Hypothalamus (tissue), 51 donors: ENCODE data around the gene ECM2.

Source experiments
- DNase-seq, 51 donors: peaks; one replicate each; lab custom pipeline; 2025; lab: John Stamatoyannopoulos, UW

Gene ECM2

DNA sequence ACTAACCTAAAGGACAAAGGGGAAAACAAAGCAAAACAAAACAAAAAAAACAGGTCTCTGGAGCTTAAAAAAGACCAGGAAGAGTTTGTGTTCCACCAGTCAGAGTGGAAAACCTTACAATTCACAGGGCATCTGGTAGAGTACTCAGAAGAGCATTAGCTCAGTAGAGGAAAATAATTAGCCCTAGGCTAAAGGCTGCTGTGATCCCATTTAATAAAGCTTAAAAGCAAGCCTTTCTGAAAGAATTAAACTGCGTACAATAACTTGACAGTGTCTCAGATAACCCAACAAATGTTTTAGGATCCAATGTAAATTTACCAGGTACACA is 7.3 kb downstream of the ECM2 start:
- no peak for DNase-seq

DNA sequence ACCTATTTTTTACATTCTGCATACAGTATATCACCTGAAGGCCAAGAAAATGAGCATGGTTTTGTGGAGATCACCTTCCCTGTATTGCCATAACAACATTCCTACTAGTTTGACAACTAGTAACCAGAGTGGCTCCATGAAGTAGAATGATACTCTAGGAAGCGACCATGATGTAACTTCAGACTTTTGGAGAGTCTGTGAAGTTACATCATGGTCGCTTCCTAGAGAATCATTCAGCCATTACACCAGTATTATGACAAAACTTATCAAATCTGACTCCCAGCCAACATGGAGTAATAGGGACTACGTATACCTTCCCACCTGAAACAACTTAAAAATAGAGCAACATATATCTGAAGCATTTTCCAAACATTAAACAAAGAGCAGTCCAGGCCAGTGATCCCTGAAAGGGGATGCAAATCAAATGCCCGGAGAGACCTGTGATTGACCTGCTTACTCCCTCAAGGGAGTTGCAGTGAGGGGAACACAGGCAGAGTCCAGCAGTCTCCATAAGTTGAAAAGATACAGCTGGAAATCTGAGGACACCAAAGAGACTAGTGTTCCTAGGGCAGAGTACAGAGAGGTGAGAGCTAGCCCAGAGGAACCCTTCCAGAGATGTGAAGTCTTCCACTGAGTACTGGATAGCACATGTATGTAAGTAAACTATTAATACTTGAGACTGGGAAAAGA is 7.8 kb downstream of the ECM2 start:
- DNase-seq, result no peak

DNA sequence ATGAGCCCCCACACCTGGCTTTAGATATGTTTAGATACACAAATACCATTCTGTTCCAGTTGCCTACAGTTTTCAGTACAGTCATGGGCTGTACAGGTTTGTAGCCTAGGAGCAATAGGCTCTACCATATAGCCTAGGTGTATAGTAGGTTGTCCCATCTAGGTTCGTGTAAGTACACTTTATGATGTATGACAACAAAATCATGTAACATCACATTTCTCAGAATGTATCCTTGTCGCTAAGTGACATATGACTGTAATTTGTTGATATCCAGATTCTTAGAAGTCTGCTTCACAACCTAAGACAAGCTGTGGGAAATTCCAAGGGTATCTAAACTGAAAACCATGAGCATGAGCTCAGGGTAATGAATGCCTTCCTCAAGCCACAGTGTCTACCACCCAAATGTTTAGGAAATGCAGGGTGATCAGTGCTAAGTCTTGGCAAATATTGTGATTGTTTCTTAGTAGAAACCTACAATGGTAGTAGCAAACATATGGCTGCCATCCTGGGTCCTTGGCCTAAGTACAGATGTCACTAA is 8.4 kb downstream of the ECM2 start:
- no peak for DNase-seq

DNA sequence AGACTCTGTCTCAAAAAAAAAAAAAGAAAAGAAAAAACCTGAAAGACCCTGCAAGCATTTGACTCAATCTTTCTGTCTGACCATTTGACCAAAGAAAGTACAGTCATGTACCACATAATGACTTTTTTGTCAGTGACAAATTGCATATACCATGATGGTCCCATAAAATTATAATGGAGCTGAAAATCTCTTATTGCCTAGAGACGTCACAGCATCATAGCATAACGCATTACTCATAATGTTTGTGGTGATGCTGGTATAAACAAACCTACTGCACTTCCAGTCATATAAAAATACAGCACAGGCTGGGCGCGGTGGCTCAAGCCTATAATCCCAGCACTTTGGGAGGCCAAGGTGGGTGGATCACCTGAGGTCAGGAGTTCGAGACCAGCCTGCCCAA is 10.5 kb downstream of the ECM2 start:
- no peak for DNase-seq

DNA sequence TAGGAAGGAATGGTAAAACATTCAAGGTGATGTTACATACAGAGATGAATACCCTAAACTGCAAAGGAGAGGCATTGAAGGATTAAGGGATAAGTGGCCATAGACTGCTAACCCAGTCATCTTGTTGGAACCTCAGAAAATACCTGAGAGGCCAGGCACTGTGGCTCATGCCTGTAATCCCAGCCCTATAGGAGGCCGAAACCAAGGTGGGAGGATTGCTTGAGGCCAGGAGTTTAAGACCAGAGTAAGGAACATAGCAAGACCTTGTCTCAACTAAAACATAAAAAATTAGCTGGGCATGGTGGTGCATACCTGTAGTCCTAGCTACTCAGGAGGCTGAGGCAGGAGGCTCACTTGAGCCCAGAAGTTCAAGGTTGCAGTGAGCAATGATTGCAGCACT is 10.9 kb downstream of the ECM2 start:
- no peak for DNase-seq

DNA sequence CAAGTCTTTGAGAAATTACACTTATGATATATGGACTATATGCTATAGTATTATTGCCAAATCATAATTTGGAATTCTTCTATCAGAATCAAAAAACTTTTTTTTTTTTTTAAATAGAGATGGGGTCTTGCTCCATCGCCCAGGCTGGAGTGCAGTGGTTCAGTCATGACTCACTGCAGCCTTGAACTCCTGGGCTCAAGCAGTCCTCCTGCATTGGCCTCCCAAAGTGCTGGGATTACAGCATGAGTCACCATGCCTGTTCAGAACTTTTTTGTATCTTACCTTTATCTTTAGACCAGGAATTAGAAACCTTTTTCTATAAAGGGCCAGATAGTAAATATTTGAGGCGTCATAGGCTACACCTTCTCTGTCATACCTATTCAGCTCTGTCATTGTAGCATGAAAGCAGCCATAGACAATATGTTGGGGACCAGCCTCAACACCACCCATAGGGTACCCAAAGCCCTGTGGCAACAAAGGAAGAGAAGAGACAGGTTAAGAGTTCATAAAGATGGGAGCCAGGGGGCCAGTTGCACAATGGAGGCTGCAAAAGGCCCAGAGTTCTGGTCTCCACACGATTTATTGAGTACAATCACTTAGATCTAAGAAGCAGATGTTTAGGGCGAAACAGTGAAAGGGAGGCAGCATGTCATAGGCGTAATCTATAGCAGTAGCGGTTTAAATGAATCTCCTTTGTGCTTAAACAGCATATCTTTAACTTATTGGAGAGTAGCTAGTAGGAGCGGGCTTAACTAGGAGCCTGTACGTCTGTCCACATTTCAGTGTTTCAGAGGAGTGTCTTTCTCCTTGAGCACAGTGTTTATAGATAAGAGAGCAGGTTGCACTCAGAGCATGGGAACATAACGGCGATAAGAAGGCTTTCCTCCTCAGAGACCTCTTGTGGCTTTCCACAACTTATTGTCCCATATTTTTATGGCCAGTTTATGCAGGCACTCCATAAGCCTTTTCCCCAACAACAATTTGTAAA is 12.5 kb downstream of the ECM2 start:
- DNase-seq, result no peak

DNA sequence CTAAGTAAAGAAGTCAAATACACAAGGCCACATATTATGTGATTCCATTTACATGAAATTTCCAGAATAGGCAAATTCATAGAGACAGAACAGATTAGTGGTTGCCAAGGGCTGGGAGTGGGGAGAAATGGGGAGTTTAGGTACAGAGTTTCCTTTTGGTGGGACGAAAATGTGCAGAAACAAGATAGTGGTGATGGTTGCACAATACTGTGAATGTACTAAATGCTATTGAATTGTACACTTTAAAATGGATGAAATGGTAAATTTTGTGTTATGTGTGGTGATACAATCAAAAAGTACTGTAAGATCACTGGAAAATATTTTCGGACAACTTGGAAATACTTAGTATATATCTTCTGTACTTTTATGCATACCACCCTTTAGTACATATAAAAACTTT is 15.0 kb downstream of the ECM2 start:
- DNase-seq, result no peak

DNA sequence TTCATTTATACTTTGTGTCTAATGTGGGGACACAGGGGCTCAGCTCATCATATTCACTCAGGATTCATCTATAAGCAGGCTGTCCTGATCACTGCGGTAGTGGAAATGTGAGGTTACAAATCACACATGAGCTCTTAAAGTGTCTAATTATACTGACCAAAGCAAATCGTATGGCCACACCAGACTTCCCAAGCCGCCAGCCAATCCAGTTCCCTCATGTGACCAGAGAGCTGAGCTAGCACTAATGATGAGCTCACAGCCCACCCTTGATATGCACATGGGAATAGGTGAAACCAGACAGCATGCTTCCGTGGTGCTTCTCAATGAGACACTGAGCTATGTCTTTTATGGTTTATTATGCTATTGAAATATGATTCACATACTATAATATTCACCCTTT is 17.6 kb downstream of the ECM2 start:
- no peak for DNase-seq

DNA sequence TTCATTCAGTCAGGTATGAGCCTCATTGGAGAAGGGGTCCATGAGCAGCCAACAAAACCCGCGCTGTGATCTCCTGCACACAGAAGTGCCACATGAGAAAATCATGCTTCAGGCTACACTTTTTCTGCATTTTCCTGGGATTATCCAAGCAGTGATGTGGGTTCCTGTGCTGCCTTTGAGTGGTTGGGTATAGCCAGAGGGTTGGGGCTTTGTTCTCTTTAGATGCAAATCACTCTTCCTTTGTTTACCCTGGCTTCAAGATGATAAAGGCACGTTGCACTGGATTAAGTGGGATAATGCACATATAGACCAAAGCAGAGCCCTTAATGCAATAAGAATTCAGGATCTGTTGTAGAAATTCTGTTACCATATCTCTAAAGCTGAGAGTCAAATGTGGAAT is 18.7 kb downstream of the ECM2 start:
- DNase-seq, result no peak

DNA sequence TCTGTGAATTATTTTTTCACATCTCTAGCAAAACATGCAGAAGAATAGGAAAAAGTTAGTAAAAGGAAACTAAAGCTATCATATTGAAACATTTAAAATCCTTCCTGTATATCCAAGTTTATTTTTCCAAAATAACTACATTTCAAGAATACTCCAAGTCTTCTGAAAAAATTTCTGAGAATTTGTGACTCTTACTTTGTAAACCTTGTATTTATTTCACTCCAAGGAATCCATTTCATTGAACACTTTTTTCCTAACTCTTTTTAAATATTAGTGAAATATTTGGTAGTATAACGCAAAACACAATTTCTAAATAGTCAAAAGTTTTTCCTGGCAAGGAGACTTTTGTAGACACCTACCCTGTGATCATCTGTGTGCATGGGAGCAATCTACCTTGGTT is 19.3 kb downstream of the ECM2 start:
- DNase-seq, result no peak

DNA sequence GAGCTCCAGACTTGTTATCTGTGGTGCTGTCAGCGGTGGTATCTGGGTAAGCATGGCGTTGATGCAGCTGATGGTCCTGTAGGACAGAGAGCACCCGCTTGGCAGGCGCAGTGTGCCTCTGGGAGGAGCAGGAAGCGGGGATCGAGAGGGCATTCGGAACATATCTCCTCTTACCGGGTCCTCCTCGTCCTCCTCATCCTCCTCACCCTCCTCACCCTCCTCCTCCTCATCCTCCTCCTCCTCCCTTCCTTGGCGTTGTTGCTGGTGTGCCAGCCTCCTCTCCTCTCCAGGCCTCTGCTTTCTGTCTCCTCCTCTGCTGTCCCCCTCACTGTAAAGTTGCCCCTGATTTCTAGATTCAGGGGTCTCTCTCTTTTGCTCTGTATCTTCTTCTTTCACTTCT is 21.2 kb downstream of the ECM2 start:
- DNase-seq, result no peak

DNA sequence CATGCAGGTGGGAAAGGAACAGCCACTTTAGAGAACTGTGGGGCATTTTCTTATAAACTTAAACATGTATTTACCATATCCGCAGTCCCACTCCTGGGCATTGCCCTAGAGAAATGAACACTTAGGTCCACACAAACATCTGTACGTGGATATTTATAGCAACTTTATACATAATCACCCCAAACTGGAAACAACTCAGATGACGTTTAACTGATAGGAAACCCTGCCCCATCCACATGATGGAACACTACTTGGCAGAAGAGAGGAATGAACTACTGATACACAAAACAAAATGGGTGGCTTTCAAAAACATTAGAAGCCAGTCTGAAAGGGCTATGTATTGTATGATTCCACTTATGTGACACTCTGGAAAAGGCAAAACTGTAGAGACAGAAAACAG is 22.4 kb downstream of the ECM2 start:
- no peak for DNase-seq

DNA sequence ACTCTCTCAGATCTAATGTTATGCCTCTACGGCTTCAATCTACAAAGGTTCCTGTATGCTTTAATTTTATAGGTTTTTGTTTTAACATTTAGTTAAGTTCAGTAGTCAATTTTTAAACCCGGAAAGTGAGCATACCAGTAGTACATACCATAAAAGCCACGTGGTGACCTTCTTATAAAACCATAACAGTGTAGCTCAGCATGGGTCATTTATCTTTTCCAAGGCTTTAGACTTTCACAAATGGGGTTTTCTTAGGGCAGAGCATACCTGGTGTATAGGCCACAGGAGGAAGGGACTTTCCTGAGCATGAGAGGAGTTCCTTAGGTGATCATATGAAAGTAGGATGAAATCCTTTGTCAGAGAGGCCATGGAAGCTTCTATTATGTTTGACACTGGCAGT is 23.2 kb downstream of the ECM2 start:
- DNase-seq, result no peak

DNA sequence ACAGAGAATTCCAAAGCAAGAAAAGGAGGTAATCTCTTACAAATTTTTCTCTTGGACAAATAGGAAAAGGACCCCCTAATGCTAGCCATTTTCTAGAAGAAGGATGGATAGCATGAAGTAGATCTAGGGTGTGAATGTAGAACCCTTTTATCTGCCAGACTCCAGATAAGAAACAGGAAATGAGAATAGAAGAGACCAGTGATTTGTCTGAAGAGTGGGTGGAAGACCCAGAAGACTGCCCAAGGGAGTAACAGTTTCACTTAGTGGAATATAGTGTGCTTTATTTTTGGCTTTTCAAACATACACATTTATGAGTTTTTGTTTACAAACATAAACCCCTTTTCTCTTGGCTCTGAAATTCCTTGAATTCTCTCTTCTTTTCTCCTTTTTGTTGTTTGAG is 25.0 kb downstream of the ECM2 start:
- no peak for DNase-seq

DNA sequence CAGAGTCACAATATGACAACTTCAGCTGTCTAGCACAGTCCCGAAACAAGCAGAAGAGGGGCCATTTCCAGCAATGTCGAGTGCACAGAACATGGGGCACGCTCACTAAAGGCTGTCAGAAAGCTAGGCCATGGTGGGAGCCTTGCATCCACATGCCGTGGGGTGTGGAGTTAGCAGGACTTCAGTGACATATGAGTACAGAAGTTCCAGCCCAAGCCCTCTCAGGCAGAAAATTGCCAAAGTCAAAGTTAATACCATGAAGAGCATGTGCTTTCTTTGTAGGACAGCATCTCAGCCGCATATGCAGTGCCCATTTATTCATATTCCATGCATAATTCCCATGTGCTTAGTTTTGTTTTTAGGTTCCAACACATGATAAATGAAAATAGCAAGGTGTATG is 26.7 kb downstream of the ECM2 start:
- DNase-seq, result no peak

DNA sequence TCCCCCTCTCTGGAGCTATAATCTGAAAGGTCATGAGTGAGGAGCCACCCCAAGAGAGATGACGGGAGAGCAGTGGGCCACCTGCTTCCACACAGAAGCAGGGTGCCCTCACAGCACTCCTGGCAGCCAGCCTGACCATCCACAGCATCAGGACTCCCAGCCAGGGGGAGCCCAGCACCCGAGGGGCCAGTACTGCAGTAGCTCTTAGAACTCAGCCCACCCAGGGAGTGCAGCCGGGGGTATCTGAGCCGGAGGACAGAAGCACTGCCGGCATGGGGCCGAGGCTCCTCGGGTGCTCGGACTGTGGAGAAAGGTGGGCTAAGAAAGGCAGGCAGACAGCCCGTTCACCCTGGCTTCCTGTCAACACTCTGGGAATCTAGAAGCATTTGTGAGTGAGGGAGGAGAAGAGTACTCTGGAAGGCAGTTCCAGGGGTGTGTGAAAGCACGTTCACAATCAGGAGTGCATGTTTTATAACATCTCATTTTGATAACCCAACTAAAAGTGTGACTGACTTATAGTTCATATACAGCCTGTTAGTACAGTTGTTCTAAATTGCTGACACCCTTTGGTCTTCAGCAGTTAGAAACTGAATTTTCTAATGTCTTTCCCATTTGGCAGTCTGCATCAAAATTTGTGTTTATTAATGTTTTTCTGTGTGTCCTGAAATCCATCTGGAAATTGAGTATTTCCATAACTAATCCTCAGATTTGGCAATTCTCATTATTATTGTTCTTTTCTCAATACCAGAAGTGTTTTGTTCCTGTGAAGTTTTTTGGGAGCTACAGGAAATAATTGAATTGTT is 27.6 kb downstream of the ECM2 start:
- no peak for DNase-seq

DNA sequence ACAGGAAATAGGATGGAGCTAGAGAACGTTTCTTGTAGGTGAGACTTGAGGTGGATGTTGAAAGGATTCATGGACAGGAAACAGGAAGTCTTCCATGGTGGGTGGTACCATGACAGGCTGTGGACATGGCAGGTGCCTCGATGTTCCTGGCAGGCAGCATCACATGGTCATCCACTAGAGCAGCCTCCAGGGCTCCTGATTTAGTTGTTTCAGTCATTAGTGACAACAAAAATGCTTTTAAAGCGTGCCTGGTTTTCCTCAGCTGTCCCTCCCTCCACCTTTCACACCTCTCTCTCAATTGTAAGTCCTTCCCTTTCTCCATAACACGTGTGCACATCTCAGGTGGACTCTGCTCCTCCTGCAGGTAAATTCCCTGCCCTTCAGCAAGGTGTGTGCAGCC is 28.3 kb downstream of the ECM2 start:
- DNase-seq, result no peak

DNA sequence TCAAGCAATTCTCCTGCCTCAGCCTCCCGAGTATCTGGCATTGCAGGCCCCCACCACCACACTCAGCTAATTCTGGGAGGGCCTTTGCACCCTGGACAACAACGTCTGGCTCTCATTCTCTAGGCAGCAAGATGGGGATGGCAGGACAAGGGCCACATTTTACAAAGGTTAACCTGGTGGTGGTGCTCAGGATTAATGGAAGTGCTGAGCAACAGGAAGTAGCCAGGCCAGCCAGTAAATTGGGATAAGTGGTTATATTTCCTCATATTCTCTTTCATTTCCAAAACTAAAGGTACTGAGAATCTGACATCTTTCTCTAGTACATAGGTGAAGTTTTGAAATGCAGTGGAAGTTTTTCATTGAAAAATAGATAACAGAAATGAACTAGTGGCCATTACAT is 28.8 kb downstream of the ECM2 start:
- DNase-seq, result no peak

DNA sequence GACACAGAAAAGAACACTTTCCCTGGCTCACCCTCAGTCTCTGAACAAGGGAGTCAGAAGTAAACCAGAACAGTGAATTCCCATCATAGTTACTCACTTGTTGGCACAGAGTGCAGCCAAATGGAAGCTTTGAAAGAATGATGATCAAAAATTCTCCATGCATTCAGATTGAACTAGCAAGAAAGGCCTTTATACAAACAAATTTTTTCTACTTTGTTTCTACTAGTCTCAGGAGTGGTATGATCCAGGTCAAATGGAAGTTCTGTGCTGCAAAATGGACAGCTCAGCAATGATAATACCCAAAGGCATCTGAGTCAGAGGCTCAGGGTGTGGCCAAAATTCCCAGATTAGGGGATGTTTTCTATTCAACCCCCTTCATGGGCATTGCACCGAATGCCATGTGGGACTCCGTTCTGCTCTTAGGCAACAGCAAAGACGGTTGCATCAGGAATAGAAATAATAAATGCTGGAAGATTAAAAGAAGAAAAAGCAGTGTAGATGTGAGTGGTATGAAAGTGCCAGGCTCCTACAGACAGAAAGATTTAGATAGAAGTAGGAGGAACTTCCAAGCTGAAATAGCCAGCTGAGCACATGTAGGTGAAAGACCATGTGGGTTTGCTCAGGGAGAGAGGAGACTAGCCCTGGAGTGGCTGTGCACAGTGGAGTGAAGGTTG is 29.5 kb downstream of the ECM2 start:
- DNase-seq, result peak in 1 of 51 donors; percentile 10

DNA sequence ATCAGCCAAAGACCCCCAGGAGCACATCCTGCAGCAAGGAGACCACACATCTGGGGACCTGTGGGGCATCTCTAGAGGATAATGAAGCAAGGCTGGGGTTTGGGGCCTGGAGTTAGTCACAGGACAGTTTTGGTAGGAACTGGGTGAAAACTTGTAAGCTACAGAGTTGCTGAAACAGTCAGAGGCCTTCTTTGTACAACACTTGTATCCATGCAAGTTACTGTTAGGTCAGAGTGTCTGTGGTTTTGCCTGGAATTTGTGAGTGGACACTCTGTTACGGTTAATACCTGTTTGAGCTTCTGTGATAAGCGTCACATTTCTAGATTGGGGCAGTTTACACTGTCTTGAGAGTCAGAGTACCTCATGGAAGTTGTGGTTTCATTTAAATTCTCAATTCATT is 30.9 kb downstream of the ECM2 start:
- no peak for DNase-seq

DNA sequence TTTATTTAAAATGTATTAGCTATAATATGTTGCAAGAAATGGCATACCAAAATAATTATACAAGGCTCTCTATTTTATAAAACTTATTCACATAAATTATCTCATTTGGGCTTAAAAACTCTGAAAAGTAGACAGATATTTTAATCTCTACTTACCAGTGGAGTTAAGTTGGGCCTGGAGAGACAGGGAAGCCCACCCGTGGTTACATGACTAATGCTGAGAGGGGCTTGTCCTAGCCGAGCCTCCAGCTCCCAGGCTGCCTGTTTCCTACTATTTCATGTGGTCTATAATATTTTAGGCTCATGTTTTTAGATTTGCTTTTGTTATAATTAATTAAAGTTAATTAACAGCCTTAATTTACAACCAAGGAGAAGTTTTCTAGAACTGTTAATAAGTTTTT is 32.6 kb downstream of the ECM2 start:
- no peak for DNase-seq
